ENCODE measurements around the gene TRABD2B.

The TRABD2B gene

GRCh38 chr1:47788761-47789160, 208.4 kb downstream of the TRABD2B start:
- no peak for DNase-seq

- DNase-seq = no peak
These were observed 209.6 kb downstream of the TRABD2B start for GRCh38 chr1:47787560-47787959.

GRCh38 chr1:47786316-47786715, 210.9 kb downstream of the TRABD2B start:
- DNase-seq = no peak

- DNase-seq = no peak
These were observed 211.5 kb downstream of the TRABD2B start for GRCh38 chr1:47785561-47786271.

- DNase-seq = no peak
These were observed 212.1 kb downstream of the TRABD2B start for GRCh38 chr1:47785118-47785517.

GRCh38 chr1:47784497-47784822, 212.7 kb downstream of the TRABD2B start:
- DNase-seq = no peak

GRCh38 chr1:47783638-47784496, 213.3 kb downstream of the TRABD2B start:
- no peak for DNase-seq

- no peak for DNase-seq
These were observed 214.6 kb downstream of the TRABD2B start for GRCh38 chr1:47782414-47783166.

GRCh38 chr1:47781171-47781959, 215.8 kb downstream of the TRABD2B start:
- DNase-seq = no peak

- no peak for DNase-seq
These were observed 216.7 kb downstream of the TRABD2B start for GRCh38 chr1:47780469-47780995.

- no peak for DNase-seq
These were observed 217.6 kb downstream of the TRABD2B start for GRCh38 chr1:47779613-47780012.

GRCh38 chr1:47778280-47778679, 218.9 kb downstream of the TRABD2B start:
- no peak for DNase-seq

GRCh38 chr1:47777322-47777721, 219.9 kb downstream of the TRABD2B start:
- no peak for DNase-seq

GRCh38 chr1:47776667-47777131, 220.5 kb downstream of the TRABD2B start:
- DNase-seq = no peak

GRCh38 chr1:47774986-47775834, 222.0 kb downstream of the TRABD2B start:
- no peak for DNase-seq

GRCh38 chr1:47772960-47773682, 224.1 kb downstream of the TRABD2B start:
- DNase-seq = no peak

GRCh38 chr1:47772281-47772680, 224.9 kb downstream of the TRABD2B start:
- DNase-seq = no peak

GRCh38 chr1:47771751-47772150, 225.4 kb downstream of the TRABD2B start:
- DNase-seq = no peak

GRCh38 chr1:47769983-47770382, 227.2 kb downstream of the TRABD2B start:
- DNase-seq = no peak

GRCh38 chr1:47769295-47769694, 227.9 kb downstream of the TRABD2B start:
- DNase-seq = no peak

- DNase-seq = no peak
These were observed 229.5 kb downstream of the TRABD2B start for GRCh38 chr1:47767741-47768100.
